ENCODE results near the gene IFT81.
"Not testable (repeated sequence)": the region's sequence is repeated elsewhere in the genome, so short reads cannot be mapped to it uniquely, and the experiment has no call there.

Gene IFT81

GRCh38 chr12:110211639-110212536 is 87.7 kb downstream of the IFT81 start:
- not testable (repeated sequence) for DNase-seq

- no peak for DNase-seq
These were observed 94.0 kb downstream of the IFT81 start for GRCh38 chr12:110217996-110218674.

GRCh38 chr12:110222027-110222426 is 97.9 kb downstream of the IFT81 start:
- no peak for DNase-seq

GRCh38 chr12:110222433-110222832 is 98.3 kb downstream of the IFT81 start:
- DNase-seq, result no peak

- DNase-seq, result no peak
These were observed 99.7 kb downstream of the IFT81 start for GRCh38 chr12:110223777-110224378.

GRCh38 chr12:110224379-110225304 is 100.5 kb downstream of the IFT81 start:
- no peak for DNase-seq

- no peak for DNase-seq
These were observed 103.0 kb downstream of the IFT81 start for GRCh38 chr12:110227138-110227537.

GRCh38 chr12:110228348-110228747 is 104.2 kb downstream of the IFT81 start:
- DNase-seq, result not testable (repeated sequence)

- DNase-seq, result no peak
These were observed 104.6 kb downstream of the IFT81 start for GRCh38 chr12:110228756-110229155.

GRCh38 chr12:110229409-110229808 is 105.3 kb downstream of the IFT81 start:
- no peak for DNase-seq

GRCh38 chr12:110230655-110231054 is 106.5 kb downstream of the IFT81 start:
- no peak for DNase-seq

- no peak for DNase-seq
These were observed 109.2 kb downstream of the IFT81 start for GRCh38 chr12:110233212-110233903.

- no peak for DNase-seq
These were observed 110.2 kb downstream of the IFT81 start for GRCh38 chr12:110234331-110234751.

- no peak for DNase-seq
These were observed 110.6 kb downstream of the IFT81 start for GRCh38 chr12:110234755-110235154.

- DNase-seq, result no peak
These were observed 111.2 kb downstream of the IFT81 start for GRCh38 chr12:110235383-110235782.

GRCh38 chr12:110243227-110243626 is 119.1 kb downstream of the IFT81 start:
- DNase-seq, result no peak

GRCh38 chr12:110244372-110244771 is 120.2 kb downstream of the IFT81 start:
- DNase-seq, result no peak

- DNase-seq, result no peak
These were observed 120.7 kb downstream of the IFT81 start for GRCh38 chr12:110244829-110245228.

GRCh38 chr12:110245369-110245772 is 121.2 kb downstream of the IFT81 start:
- DNase-seq, result no peak

- DNase-seq, result no peak
These were observed 122.6 kb downstream of the IFT81 start for GRCh38 chr12:110246636-110247339.

All from NCI-H1048 (cell line).